K562 (cell line): ENCODE measurements around the gene MUC5AC.

Source experiments
- CREB1 ChIP-seq, 2 experiments: sonication (generic) in 1 of 2; formaldehyde crosslinking in 1 of 2; IDR thresholded peaks; 2 replicates each; pipeline versions ENCODE4 v1.6.1 to v1.8.0; 2012 to 2022; ENCODE audit warnings: inconsistent platforms in 1 of 2, mild to moderate bottlenecking in 1 of 2, missing genetic modification reagents in 1 of 2, moderate library complexity in 1 of 2
- FOXM1 ChIP-seq, 2 experiments: fragments of 450-650 bp in 1 of 2; sonication (generic) in 1 of 2; formaldehyde crosslinking in 1 of 2; IDR thresholded peaks; 2 replicates each; pipeline versions ENCODE4 v1.6.1 to v1.9.0; 2017 to 2022; ENCODE audit warnings: low read depth in 2 of 2, mild to moderate bottlenecking in 2 of 2, missing genetic modification reagents in 1 of 2, moderate library complexity in 1 of 2
- HMG20A ChIP-seq: fragments of 450-650 bp; formaldehyde crosslinking; conservative IDR thresholded peaks from 2 replicates; pipeline ENCODE4 v1.4.0; 2020; ENCODE audit warnings: mild to moderate bottlenecking, mixed read lengths
- POLR2A ChIP-seq: fragments of 450-650 bp; conservative IDR thresholded peaks from 2 replicates; pipeline ENCODE4 v1.6.1; 2016
- POLR2AphosphoS5 ChIP-seq: IDR thresholded peaks from 2 replicates; pipeline ENCODE4 v1.6.1; 2011; ENCODE audit warnings: mild to moderate bottlenecking, low read depth, low read length, moderate library complexity; ENCODE audit not compliant: control insufficient read depth, insufficient read depth
- RBM39 ChIP-seq: fragments of 200-400 bp; formaldehyde crosslinking; optimal IDR thresholded peaks from 2 replicates; pipeline ENCODE3; 2018; ENCODE audit warnings: low read depth, low read length
- TCF7 ChIP-seq: sonication (generic); IDR thresholded peaks from 2 replicates; pipeline ENCODE4 v1.6.1; 2016; ENCODE audit warnings: antibody characterized with exemption, borderline replicate concordance
- ZNF583 ChIP-seq: fragments of 250-450 bp; sonication (Bioruptor Pico); IDR thresholded peaks from 2 replicates; pipeline ENCODE4 v1.4.0; 2020
- ZNF717 ChIP-seq: fragments of 250-450 bp; sonication (Bioruptor Pico); IDR thresholded peaks from 2 replicates; pipeline ENCODE4 v1.5.0; 2021
- TF ChIP-seq, protein P1 (sequence below): fragments of 450-650 bp; IDR thresholded peaks from 2 replicates; pipeline ENCODE4 v1.6.1; 2017; ENCODE audit warnings: mild to moderate bottlenecking, moderate library complexity
- TF ChIP-seq, protein P2 (sequence below), 3 experiments: IDR thresholded peaks in 2 of 3; conservative IDR thresholded peaks in 1 of 3; 2 replicates each; pipeline ENCODE4 v1.5.1; 2011 to 2012; ENCODE audit warnings: low read length in 3 of 3, mild to moderate bottlenecking in 3 of 3, control low read depth in 2 of 3, improper control_type of control experiment in 1 of 3, inconsistent platforms in 1 of 3, low read depth in 1 of 3, mixed read lengths in 1 of 3, moderate library complexity in 1 of 3; ENCODE audit not compliant: insufficient read depth in 2 of 3

DNA sequence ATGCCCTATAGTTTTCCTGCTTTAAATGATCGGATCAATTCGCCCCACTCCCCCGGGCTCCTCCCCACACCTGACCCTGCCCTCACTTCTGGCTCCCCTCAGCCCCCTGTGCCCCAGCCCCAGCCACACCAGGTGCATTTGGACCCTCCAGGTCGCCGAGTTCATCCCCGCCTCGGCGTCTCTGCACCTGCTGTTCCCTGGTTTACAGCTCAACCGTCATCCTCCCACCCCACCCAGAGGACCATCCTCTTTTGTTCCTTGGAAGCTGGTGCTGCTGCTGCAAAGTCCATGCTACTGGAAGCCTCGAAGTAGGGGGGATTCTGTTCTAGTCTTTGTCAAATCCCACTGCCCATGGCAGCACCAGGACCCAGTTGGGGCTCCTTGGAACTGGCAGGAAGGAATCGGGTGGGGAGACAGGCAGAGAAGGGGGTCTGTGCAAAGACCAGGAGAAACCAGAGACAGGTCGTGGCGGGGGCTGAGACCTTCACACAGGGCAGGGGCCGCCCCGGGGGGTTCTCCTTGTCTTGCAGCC, 60.6 kb downstream of the MUC5AC start:
- TF ChIP-seq, protein P1, sequence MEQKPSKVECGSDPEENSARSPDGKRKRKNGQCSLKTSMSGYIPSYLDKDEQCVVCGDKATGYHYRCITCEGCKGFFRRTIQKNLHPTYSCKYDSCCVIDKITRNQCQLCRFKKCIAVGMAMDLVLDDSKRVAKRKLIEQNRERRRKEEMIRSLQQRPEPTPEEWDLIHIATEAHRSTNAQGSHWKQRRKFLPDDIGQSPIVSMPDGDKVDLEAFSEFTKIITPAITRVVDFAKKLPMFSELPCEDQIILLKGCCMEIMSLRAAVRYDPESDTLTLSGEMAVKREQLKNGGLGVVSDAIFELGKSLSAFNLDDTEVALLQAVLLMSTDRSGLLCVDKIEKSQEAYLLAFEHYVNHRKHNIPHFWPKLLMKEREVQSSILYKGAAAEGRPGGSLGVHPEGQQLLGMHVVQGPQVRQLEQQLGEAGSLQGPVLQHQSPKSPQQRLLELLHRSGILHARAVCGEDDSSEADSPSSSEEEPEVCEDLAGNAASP: no peak
- TF ChIP-seq, protein P2, sequence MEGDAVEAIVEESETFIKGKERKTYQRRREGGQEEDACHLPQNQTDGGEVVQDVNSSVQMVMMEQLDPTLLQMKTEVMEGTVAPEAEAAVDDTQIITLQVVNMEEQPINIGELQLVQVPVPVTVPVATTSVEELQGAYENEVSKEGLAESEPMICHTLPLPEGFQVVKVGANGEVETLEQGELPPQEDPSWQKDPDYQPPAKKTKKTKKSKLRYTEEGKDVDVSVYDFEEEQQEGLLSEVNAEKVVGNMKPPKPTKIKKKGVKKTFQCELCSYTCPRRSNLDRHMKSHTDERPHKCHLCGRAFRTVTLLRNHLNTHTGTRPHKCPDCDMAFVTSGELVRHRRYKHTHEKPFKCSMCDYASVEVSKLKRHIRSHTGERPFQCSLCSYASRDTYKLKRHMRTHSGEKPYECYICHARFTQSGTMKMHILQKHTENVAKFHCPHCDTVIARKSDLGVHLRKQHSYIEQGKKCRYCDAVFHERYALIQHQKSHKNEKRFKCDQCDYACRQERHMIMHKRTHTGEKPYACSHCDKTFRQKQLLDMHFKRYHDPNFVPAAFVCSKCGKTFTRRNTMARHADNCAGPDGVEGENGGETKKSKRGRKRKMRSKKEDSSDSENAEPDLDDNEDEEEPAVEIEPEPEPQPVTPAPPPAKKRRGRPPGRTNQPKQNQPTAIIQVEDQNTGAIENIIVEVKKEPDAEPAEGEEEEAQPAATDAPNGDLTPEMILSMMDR (IDR thresholded peaks at IDR 0.05 in 2 of 3, conservative IDR thresholded peaks at IDR 0.05 in 1 of 3; ENCODE audit: insufficient read depth in 2 of 3, low read depth in 1 of 3, low read length in 3 of 3): no peak
- TF ChIP-seq RBM39: no peak
- TF ChIP-seq POLR2A: no peak
- no peak for TF ChIP-seq POLR2AphosphoS5
- TF ChIP-seq ZNF717 (CRISPR knock-in tag): no peak
- no peak for TF ChIP-seq CREB1 (IDR thresholded peaks at IDR 0.05)
- TF ChIP-seq CREB1 (CRISPR knock-in tag; IDR thresholded peaks at IDR 0.05): no peak
- TF ChIP-seq FOXM1 (IDR thresholded peaks at IDR 0.05; ENCODE audit: low read depth): no peak
- TF ChIP-seq FOXM1 (CRISPR knock-in tag; IDR thresholded peaks at IDR 0.05; ENCODE audit: low read depth): no peak
- TF ChIP-seq ZNF583: no peak
- TF ChIP-seq TCF7: no peak
- no peak for TF ChIP-seq HMG20A (CRISPR knock-in tag)
